ENCODE results near the gene SMOC2. TPM values are rescaled to one million over a fixed set of nuclear protein-coding genes. Genes with fewer than 3 reads are reported as not detected.

SMOC2 gene
- total and polyA plus RNA-seq, 2 of the 13 experiments (the other 11 are each of a cell fraction or from before 2014, with no cell fraction given) = not detected

DNA sequence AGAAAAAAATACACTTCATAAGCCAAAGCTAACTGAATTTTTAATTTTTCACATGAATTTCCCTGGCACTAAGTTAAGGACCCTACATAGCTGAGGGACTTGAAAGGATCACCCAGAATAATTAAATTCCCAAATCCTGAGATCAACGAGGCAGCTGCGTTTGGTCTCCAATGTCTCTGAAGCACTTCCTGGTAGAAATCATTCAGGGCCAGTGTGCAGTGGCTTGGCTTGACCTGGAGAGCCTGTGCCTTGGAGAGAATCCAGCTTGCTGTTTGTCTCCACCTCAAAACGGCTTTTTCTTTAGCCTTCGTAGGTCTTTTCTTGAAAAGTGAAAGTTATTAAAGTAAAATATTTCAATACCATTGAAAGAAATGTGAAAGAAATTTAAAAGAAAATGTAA, 92.4 kb downstream of the SMOC2 start:
- intact Hi-C loops (cut with micrococcal nuclease; ENCODE audit: unreplicated experiment) (no loop called here), in situ Hi-C loops (cut with HindIII; ENCODE audit: extremely low pct_ligation_motif_present, low pct_unique_long_range_greater_than_20kb) (no loop called here)
- no peak overlapping the region for H3K4me2 ChIP-seq (ENCODE audit: low read depth, low read length)
- no peak for DNase-seq (ENCODE audit: low spot score)
- no peak overlapping the region for H3K4me3 ChIP-seq (replicated peaks in 1 of 3; ENCODE audit: insufficient read depth in 1 of 3, low read depth in 2 of 3, low read length in 3 of 3)
- no peak for ATAC-seq
- no peak for FAIRE-seq
- no peak overlapping the region for H3K27ac ChIP-seq (ENCODE audit: extremely low read length, insufficient read depth, low read length)
- peaks cover 14 to 64% of the 10 kb centered on the region in 2 experiments; a peak in 4 of 5 replicates for H3K27me3 ChIP-seq (ENCODE audit: control insufficient read depth in 1 of 2, insufficient read depth in 2 of 2, low read length in 2 of 2)
- H3K4me1 ChIP-seq (ENCODE audit: insufficient read depth, low read length) = no peaks in the 10 kb centered on the region
- 0% methylated on average over 4 of the region's 4 CpGs for WGBS (ENCODE audit: low lambda C conversion rate)
- H3K36me3 ChIP-seq (replicated peaks in 1 of 2; ENCODE audit: control insufficient read depth in 1 of 2, insufficient read depth in 2 of 2, low read length in 2 of 2) = no peaks in the 10 kb centered on the region
- TF ChIP-seq, protein P1, sequence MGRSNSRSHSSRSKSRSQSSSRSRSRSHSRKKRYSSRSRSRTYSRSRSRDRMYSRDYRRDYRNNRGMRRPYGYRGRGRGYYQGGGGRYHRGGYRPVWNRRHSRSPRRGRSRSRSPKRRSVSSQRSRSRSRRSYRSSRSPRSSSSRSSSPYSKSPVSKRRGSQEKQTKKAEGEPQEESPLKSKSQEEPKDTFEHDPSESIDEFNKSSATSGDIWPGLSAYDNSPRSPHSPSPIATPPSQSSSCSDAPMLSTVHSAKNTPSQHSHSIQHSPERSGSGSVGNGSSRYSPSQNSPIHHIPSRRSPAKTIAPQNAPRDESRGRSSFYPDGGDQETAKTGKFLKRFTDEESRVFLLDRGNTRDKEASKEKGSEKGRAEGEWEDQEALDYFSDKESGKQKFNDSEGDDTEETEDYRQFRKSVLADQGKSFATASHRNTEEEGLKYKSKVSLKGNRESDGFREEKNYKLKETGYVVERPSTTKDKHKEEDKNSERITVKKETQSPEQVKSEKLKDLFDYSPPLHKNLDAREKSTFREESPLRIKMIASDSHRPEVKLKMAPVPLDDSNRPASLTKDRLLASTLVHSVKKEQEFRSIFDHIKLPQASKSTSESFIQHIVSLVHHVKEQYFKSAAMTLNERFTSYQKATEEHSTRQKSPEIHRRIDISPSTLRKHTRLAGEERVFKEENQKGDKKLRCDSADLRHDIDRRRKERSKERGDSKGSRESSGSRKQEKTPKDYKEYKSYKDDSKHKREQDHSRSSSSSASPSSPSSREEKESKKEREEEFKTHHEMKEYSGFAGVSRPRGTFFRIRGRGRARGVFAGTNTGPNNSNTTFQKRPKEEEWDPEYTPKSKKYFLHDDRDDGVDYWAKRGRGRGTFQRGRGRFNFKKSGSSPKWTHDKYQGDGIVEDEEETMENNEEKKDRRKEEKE (IDR thresholded peaks at IDR 0.05) = no peak
- TF ChIP-seq ZNF713 (CRISPR knock-in tag; IDR thresholded peaks at IDR 0.05) (no peak), ADNP (CRISPR knock-in tag; IDR thresholded peaks at IDR 0.05) (no peak), TBP (CRISPR knock-in tag; IDR thresholded peaks at IDR 0.05) (no peak), ZNF333 (CRISPR knock-in tag; IDR thresholded peaks at IDR 0.05; ENCODE audit: borderline replicate concordance) (no peak), AHDC1 (CRISPR knock-in tag; IDR thresholded peaks at IDR 0.05; ENCODE audit: borderline replicate concordance) (no peak), MTA3 (CRISPR knock-in tag; IDR thresholded peaks at IDR 0.05) (no peak), TEAD2 (CRISPR knock-in tag; IDR thresholded peaks at IDR 0.05) (no peak), ZBTB7A (CRISPR knock-in tag; IDR thresholded peaks at IDR 0.05) (no peak), ZNF616 (CRISPR knock-in tag; IDR thresholded peaks at IDR 0.05; ENCODE audit: low read depth) (no peak)
- TF ChIP-seq, protein P2, sequence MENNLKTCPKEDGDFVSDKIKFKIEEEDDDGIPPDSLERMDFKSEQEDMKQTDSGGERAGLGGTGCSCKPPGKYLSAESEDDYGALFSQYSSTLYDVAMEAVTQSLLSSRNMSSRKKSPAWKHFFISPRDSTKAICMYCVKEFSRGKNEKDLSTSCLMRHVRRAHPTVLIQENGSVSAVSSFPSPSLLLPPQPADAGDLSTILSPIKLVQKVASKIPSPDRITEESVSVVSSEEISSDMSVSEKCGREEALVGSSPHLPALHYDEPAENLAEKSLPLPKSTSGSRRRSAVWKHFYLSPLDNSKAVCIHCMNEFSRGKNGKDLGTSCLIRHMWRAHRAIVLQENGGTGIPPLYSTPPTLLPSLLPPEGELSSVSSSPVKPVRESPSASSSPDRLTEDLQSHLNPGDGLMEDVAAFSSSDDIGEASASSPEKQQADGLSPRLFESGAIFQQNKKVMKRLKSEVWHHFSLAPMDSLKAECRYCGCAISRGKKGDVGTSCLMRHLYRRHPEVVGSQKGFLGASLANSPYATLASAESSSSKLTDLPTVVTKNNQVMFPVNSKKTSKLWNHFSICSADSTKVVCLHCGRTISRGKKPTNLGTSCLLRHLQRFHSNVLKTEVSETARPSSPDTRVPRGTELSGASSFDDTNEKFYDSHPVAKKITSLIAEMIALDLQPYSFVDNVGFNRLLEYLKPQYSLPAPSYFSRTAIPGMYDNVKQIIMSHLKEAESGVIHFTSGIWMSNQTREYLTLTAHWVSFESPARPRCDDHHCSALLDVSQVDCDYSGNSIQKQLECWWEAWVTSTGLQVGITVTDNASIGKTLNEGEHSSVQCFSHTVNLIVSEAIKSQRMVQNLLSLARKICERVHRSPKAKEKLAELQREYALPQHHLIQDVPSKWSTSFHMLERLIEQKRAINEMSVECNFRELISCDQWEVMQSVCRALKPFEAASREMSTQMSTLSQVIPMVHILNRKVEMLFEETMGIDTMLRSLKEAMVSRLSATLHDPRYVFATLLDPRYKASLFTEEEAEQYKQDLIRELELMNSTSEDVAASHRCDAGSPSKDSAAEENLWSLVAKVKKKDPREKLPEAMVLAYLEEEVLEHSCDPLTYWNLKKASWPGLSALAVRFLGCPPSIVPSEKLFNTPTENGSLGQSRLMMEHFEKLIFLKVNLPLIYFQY (CRISPR knock-in tag; IDR thresholded peaks at IDR 0.05; ENCODE audit: borderline replicate concordance) = no peak
- no peaks in the 10 kb centered on the region for H3K79me2 ChIP-seq (ENCODE audit: insufficient read depth, low read length)
- CTCF ChIA-PET (ENCODE audit: low intra/inter-chr PET ratio, low total read pairs) = no interaction called here
- no TSS peak for BruUV-seq (replicated peaks)
- no peaks in the 10 kb centered on the region for H4K20me1 ChIP-seq (ENCODE audit: insufficient read depth, low read length)
- no peak overlapping the region for H2AFZ ChIP-seq (ENCODE audit: low read length)
- H3K9ac ChIP-seq (ENCODE audit: insufficient read depth, low read depth, low read length) = no peak overlapping the region
- H3K9me3 ChIP-seq (ENCODE audit: low read length) = no peaks in the 10 kb centered on the region
- POLR2A ChIA-PET = no interaction called here

Measured in HepG2 (cell line).